ENCODE measurements around the gene ZSCAN26. TPM values are rescaled to one million over a fixed set of nuclear protein-coding genes. Genes with fewer than 3 reads are reported as not detected.

The ZSCAN26 gene
- total and polyA plus RNA-seq, 2 of the 8 experiments (the other 6 are each of a cell fraction or from before 2014, with no cell fraction given): 7.0 to 8.5 TPM

DNA sequence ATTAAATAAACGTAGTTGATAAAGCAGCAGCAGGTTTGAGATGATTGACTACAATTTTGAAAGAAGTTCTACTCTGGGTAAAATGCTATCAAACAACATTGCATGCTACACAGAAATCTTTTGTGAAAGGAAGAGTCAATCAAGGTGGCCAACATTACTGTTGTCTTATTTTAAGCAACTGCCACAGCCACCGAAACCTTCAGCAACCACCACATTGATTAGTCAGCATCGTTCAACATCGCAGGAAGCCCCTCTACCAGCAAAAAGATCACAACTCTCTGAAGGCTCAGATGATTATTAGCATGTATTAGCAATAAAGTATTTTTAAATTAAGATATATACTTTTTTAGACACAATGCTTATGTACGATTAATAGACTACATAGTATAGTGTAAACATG lies 28.4 kb downstream of the ZSCAN26 start:
- no peak for FAIRE-seq

More for the DNA sequence above, 28.4 kb downstream of the ZSCAN26 start:
- no peak overlapping the region for H3K9ac ChIP-seq (replicated peaks in 1 of 4; ENCODE audit: extremely low read depth in 1 of 4, low read depth in 3 of 4, low read length in 3 of 4)
- no peak overlapping the region for H3K4me2 ChIP-seq (ENCODE audit: insufficient read depth in 1 of 2, low read depth in 2 of 2, low read length in 2 of 2)
- no peaks in the 10 kb centered on the region for H3K4me1 ChIP-seq (replicated peaks in 1 of 4; ENCODE audit: control insufficient read depth in 3 of 4, insufficient read depth in 4 of 4, low read length in 3 of 4)
- H3K18ac ChIP-seq (ENCODE audit: extremely low read depth, low read length): no peak overlapping the region
- CTCF ChIA-PET (ENCODE audit: partially characterized antibody): interaction anchor here (1.0 kb wide), 1 partner anchor 9 kb away, joined by 3 read pairs; no protein-coding TSS in a partner anchor
- no peak overlapping the region for H4K8ac ChIP-seq (ENCODE audit: extremely low read depth, insufficient read depth, low read length)
- H3K4me3 ChIP-seq (ENCODE audit: extremely low read depth in 1 of 4, insufficient read depth in 2 of 4, low read depth in 3 of 4, low read length in 4 of 4): no peak overlapping the region
- H2BK5ac ChIP-seq (ENCODE audit: low read depth, low read length): no peak overlapping the region
- no peaks in the 10 kb centered on the region for H3K79me2 ChIP-seq (ENCODE audit: control insufficient read depth in 1 of 2, insufficient read depth in 2 of 2, low read length in 2 of 2)
- H4K91ac ChIP-seq (replicated peaks; ENCODE audit: insufficient read length, low read length): no peak overlapping the region
- no peak overlapping the region for H2BK120ac ChIP-seq (replicated peaks; ENCODE audit: low read depth, low read length)
- H3K4ac ChIP-seq (replicated peaks; ENCODE audit: insufficient read length, low read depth, low read length): no peak overlapping the region
- no peak overlapping the region for H2AFZ ChIP-seq (ENCODE audit: low read length)
- no peak overlapping the region for H3K23ac ChIP-seq (ENCODE audit: insufficient read length)
- no peak overlapping the region for H2BK15ac ChIP-seq (ENCODE audit: low read length)
- H3K23me2 ChIP-seq (ENCODE audit: low read depth, low read length): no peaks in the 10 kb centered on the region; the same call in 1 of the 2 replicates
- DNase-seq (ENCODE audit: low read depth in 1 of 2, low spot score in 2 of 2): no peak
- WGBS, 2 experiments (ENCODE audit: extremely low coverage in 1 of 2, insufficient coverage in 1 of 2, insufficient read length in 1 of 2, insufficient replicate concordance in 2 of 2, low coverage in 1 of 2, low lambda C conversion rate in 2 of 2, missing lambda C conversion rate in 1 of 2): 88% methylated on average over 5 of the region's 5 CpGs; no CpG with 5 or more reads in 1 of the 2 experiments
- H3K27ac ChIP-seq (ENCODE audit: low read depth, low read length): no peak overlapping the region
- H3K9me3 ChIP-seq (ENCODE audit: insufficient read depth in 2 of 2, low read depth in 1 of 2, low read length in 1 of 2): no peaks in the 10 kb centered on the region
- H3K56ac ChIP-seq (replicated peaks; ENCODE audit: insufficient read length, low read depth, low read length): no peak overlapping the region
- peaks cover 0 to 7% (median 0%) of the 10 kb centered on the region in 4 experiments; a peak in 3 of 8 replicates for H3K36me3 ChIP-seq (ENCODE audit: control insufficient read depth in 2 of 4, insufficient read depth in 4 of 4, low read length in 3 of 4)
- no peak overlapping the region for H2BK20ac ChIP-seq (ENCODE audit: low read length)
- H3K14ac ChIP-seq (ENCODE audit: insufficient read length): no peak overlapping the region
- TF ChIP-seq PHF8 (conservative IDR thresholded peaks at IDR 0.05; ENCODE audit: low read depth, low read length): no peak
- TF ChIP-seq CBX5 (IDR thresholded peaks at IDR 0.05; ENCODE audit: low read depth, low read length): no peak
- TF ChIP-seq CBX8 (IDR thresholded peaks at IDR 0.05; ENCODE audit: borderline replicate concordance, low read depth, low read length): no peak
- TF ChIP-seq BRCA1 (IDR thresholded peaks at IDR 0.05; ENCODE audit: low read depth, low read length): no peak
- TF ChIP-seq YY1 (IDR thresholded peaks at IDR 0.05; ENCODE audit: low read depth, low read length): no peak
- H3K79me1 ChIP-seq (ENCODE audit: low read depth, low read length): no peaks in the 10 kb centered on the region
- POLR2A ChIA-PET (ENCODE audit: partially characterized antibody): interaction anchor here (1.0 kb wide), 1 partner anchor 41 kb away, joined by 3 read pairs; the partner anchor contains the start of gene ZSCAN31
- H4K5ac ChIP-seq (ENCODE audit: insufficient read length, low read depth, low read length): no peak overlapping the region
- H4K20me1 ChIP-seq (replicated peaks in 1 of 2; ENCODE audit: control insufficient read depth in 1 of 2, insufficient read depth in 2 of 2, low read length in 2 of 2): no peaks in the 10 kb centered on the region
- no peak overlapping the region for H2AK5ac ChIP-seq (ENCODE audit: low read depth, low read length)
- no peak overlapping the region for H2BK12ac ChIP-seq (ENCODE audit: low read depth, low read length)
- H3K27me3 ChIP-seq (replicated peaks in 1 of 4; ENCODE audit: control insufficient read depth in 3 of 4, extremely low read depth in 1 of 4, insufficient read depth in 3 of 4, low read length in 3 of 4): no peaks in the 10 kb centered on the region
